Activated CD8-positive, alpha-beta T cell treated with anti-CD3 and anti-CD28 coated beads for 36 hours (primary cell): ENCODE results near the gene C10orf105. TPM values are rescaled to one million over a fixed set of nuclear protein-coding genes. Genes with fewer than 3 reads are reported as not detected.

Experiments
- ATAC-seq: fragments of 200-7000 bp; cut with Tn5 transposase; one replicate; pipeline ENCODE4 v1.10.0; 2021; ENCODE audit warnings: mild to moderate bottlenecking, moderate library complexity
- CTCF ChIA-PET: fragments of 350-600 bp; sonication (Branson Sonifier 250); formaldehyde crosslinking; loops from one replicate; lab custom pipeline; 2021; ENCODE audit warnings: antibody characterized with exemption; lab: Charles Lee
- POLR2A ChIA-PET: fragments of 350-600 bp; sonication (Branson Sonifier 250); formaldehyde crosslinking; loops from one replicate; lab custom pipeline; 2021; ENCODE audit warnings: antibody characterized with exemption; lab: Charles Lee
- DNase-seq: peaks from one replicate; pipeline ENCODE4 v3.0.0-alpha.2; 2020
- H3K27ac Mint-ChIP-seq: one replicate; pipeline ENCODE4 v1.8.0; 2021; ENCODE audit warnings: mild to moderate bottlenecking, mixed read lengths
- H3K27me3 Mint-ChIP-seq: one replicate; pipeline ENCODE4 v1.8.0; 2021; ENCODE audit warnings: mixed read lengths
- H3K36me3 Mint-ChIP-seq: one replicate; pipeline ENCODE4 v1.8.0; 2021; ENCODE audit warnings: low read depth, mixed read lengths
- H3K4me1 Mint-ChIP-seq: one replicate; pipeline ENCODE4 v1.8.0; 2021; ENCODE audit warnings: low read depth, mixed read lengths
- H3K4me3 Mint-ChIP-seq: one replicate; pipeline ENCODE4 v1.8.0; 2021; ENCODE audit warnings: mild to moderate bottlenecking, moderate library complexity, mixed read lengths
- H3K9me3 Mint-ChIP-seq: one replicate; pipeline ENCODE4 v1.8.0; 2021; ENCODE audit warnings: mixed read lengths
- intact Hi-C: fragments of 100-400 bp; cut with micrococcal nuclease; formaldehyde crosslinking; loops from one replicate; pipeline ENCODE4 v1.10.0; 2022
- total RNA-seq, 2 experiments: library from RNA; stranded (reverse); gene quantifications; one replicate each; pipeline ENCODE4 v1.2.3, GENCODE V29; 2021
- TF ChIP-seq, protein P1 (sequence below): fragments of 200-600 bp; IDR thresholded peaks from one replicate; pipeline ENCODE4 v1.8.0; 2022; ENCODE audit warnings: antibody characterized with exemption, mild to moderate bottlenecking

The C10orf105 gene
- total RNA-seq, 2 experiments from 2014 or later: 0.16 to 0.27 TPM

DNA sequence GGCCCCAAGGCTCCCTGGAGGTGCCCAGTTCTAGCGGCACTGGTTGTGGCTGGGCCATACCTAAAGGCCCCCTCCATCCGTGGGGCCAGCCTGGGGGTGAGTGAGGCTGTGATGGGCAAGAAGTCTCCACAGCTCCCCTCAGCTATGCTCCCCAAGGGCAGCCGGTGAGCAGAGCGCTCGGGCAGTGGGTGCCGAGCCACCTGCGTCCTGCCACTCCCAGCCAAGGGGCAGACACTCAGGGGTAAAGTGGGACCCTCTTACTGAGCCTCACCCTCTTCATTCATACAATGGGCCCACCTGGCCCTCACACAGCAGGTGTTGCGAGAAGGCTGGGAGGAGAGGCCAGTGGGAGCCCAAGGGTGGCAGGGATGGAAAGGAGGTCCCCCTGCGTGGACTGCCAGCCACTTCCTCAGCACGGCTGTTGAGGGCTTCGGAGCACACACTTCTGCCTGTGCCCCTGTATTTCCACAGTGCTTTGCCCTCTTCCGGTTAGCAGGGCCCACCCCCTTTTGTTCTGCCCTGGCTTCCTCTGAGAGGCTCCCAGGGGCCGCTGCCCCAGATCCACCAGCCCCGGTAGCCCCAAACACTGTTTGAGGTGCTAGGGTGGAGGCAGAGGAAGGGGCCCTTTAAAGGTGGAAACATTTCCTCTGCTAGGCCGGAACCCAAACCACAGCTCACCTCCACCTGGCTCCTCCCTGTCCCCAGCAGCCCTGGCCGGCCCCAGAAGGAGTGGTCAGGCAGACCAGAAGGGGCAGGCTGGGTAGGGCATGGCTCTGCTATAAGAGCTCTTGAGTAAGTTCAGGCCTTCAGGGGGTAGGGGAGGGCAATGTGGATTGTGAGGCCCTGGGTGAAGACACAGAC is 16.4 kb upstream of the C10orf105 start:
- H3K4me3 Mint-ChIP-seq: peak overlapping the region; percentile 76
- DNase-seq (peak; percentile 86), ATAC-seq (peak; percentile 86)
- ChIA-PET POLR2A (interaction anchor here (1.0 to 4.2 kb wide), 8 partner anchors 10 to 42 kb away, joined by 3 to 42 read pairs (median 10); partner anchors contain the start of gene VSIR), CTCF (interaction anchor here (1.1 to 2.2 kb wide), 9 partner anchors 9 to 41 kb away, joined by 3 to 10 read pairs (median 6); partner anchors contain the start of gene VSIR)
- H3K36me3 Mint-ChIP-seq: peaks cover 8% of the 10 kb centered on the region
- TF ChIP-seq, protein P1, sequence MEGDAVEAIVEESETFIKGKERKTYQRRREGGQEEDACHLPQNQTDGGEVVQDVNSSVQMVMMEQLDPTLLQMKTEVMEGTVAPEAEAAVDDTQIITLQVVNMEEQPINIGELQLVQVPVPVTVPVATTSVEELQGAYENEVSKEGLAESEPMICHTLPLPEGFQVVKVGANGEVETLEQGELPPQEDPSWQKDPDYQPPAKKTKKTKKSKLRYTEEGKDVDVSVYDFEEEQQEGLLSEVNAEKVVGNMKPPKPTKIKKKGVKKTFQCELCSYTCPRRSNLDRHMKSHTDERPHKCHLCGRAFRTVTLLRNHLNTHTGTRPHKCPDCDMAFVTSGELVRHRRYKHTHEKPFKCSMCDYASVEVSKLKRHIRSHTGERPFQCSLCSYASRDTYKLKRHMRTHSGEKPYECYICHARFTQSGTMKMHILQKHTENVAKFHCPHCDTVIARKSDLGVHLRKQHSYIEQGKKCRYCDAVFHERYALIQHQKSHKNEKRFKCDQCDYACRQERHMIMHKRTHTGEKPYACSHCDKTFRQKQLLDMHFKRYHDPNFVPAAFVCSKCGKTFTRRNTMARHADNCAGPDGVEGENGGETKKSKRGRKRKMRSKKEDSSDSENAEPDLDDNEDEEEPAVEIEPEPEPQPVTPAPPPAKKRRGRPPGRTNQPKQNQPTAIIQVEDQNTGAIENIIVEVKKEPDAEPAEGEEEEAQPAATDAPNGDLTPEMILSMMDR: no peak
- H3K4me1 Mint-ChIP-seq: peaks cover 99% of the 10 kb centered on the region
- H3K27me3 Mint-ChIP-seq: no peaks in the 10 kb centered on the region
- peak overlapping the region; percentile 97 for H3K27ac Mint-ChIP-seq
- H3K9me3 Mint-ChIP-seq: peaks cover 3% of the 10 kb centered on the region
- intact Hi-C loops: no loop called here

DNA sequence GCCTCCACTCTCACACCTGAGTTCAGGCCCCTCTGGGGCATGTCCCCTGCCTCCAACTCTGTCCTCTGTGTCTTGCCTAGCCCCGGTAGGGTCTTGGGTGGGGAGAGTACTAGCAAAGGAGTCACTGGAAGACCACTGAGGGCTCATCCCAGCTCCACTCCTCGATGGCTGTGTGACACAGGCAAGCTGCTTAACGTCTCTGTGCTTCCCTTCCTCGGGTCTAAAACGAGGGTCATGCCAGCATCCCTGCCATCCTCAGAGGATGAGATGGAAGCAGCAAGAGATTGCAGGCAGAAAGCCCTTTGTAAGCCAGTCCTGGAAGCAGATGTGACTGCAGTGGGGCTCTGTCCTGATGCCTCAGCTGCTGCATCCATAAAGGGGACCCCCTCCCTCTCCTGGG is 15.2 kb upstream of the C10orf105 start:
- Mint-ChIP-seq H3K4me3 (peak overlapping the region; percentile 76), H3K36me3 (peaks cover 8% of the 10 kb centered on the region), H3K27me3 (no peaks in the 10 kb centered on the region), H3K27ac (peak overlapping the region; percentile 97), H3K4me1 (peaks cover 98% of the 10 kb centered on the region), H3K9me3 (peaks cover 3% of the 10 kb centered on the region)
- intact Hi-C loops: no loop called here
- CTCF ChIA-PET: interaction anchor here (0.9 to 1.8 kb wide), 5 partner anchors 11 to 39 kb away, joined by 3 to 8 read pairs (median 3); partner anchors contain the start of gene VSIR
- POLR2A ChIA-PET: interaction anchor here (0.6 to 4.2 kb wide), 7 partner anchors 9 to 38 kb away, joined by 3 to 42 read pairs (median 14); partner anchors contain the start of gene VSIR
- DNase-seq (no peak), ATAC-seq (no peak)
- TF ChIP-seq, protein P1: no peak

DNA sequence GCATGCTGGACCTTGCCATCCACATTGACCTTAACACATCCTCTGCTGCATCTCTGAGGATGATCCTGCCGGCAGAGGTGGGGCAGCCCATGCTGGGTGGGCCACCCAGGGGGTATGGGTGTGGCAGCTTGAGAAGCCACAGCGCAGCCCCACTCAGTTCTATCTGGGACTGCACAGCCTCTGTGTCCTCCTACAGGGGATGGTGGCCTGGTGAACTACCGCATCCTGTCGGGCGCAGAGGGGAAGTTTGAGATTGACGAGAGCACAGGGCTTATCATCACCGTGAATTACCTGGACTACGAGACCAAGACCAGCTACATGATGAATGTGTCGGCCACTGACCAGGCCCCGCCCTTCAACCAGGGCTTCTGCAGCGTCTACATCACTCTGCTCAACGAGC is 12.2 kb upstream of the C10orf105 start:
- no peak overlapping the region for H3K4me3 Mint-ChIP-seq
- ATAC-seq: no peak
- DNase-seq: peak; percentile 69
- peak overlapping the region; percentile 99 for H3K27ac Mint-ChIP-seq
- intact Hi-C loops: no loop called here
- ChIA-PET CTCF (interaction anchor here (0.8 to 7.3 kb wide), 9 partner anchors 11 to 80 kb away, joined by 3 to 49 read pairs (median 6); partner anchors contain the start of gene VSIR), POLR2A (interaction anchor here (0.6 to 10.8 kb wide), 7 partner anchors 9 to 39 kb away, joined by 3 to 116 read pairs (median 4); partner anchors contain the start of gene VSIR)
- no peaks in the 10 kb centered on the region for H3K27me3 Mint-ChIP-seq
- H3K36me3 Mint-ChIP-seq: peaks cover 8% of the 10 kb centered on the region
- H3K4me1 Mint-ChIP-seq: peaks cover 97% of the 10 kb centered on the region
- TF ChIP-seq, protein P1: no peak
- peaks cover 3% of the 10 kb centered on the region for H3K9me3 Mint-ChIP-seq

DNA sequence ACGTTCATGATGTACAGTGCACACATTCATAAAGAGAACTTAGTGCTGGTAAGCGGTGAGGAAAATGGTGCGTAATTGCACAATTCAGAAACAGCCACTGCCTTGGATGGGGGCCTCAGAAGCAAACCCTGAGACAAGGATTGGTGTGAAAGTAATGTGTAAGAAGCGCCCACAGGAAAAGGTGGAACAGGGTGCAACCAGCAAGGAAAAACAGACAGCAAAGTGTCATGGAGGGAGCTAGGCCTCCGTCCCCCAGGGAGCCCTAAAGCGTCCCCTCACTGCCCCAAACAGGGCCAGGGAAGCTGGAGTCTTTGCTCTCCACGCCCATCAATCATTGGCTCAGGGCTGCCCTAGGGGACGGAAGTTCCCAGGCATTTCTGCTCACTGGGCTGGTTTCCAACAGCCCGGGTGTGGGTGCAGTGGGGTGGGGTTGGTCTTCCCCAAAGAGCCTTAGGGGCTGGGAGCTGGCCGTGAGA is 9.6 kb upstream of the C10orf105 start:
- Mint-ChIP-seq H3K4me1 (peaks cover 97% of the 10 kb centered on the region), H3K27ac (peak overlapping the region; percentile 99), H3K27me3 (no peaks in the 10 kb centered on the region), H3K36me3 (peaks cover 8% of the 10 kb centered on the region), H3K9me3 (peaks cover 3% of the 10 kb centered on the region), H3K4me3 (no peak overlapping the region)
- ChIA-PET CTCF (interaction anchor here (1.0 to 7.3 kb wide), 6 partner anchors 13 to 44 kb away, joined by 4 to 49 read pairs (median 25); partner anchors contain the start of gene VSIR), POLR2A (interaction anchor here (1.2 to 10.8 kb wide), 6 partner anchors 11 to 41 kb away, joined by 3 to 116 read pairs (median 54); partner anchors contain the start of gene VSIR)
- intact Hi-C loops: no loop called here
- ATAC-seq: no peak
- TF ChIP-seq, protein P1: no peak
- no peak for DNase-seq
